ENCODE measurements around the gene VIT.

- TF ChIP-seq POLR2A (IDR thresholded peaks at IDR 0.05; ENCODE audit: low read depth, low read length) (no peak), POLR2AphosphoS5 (IDR thresholded peaks at IDR 0.05; ENCODE audit: low read depth, low read length) (no peak)
Observed at GRCh38 chr2:36672199-36672598, 24.3 kb upstream of the VIT start.
